CD4-positive, CD25-positive, alpha-beta regulatory T cell (primary cell): ENCODE measurements around the gene GFOD2. TPM values are rescaled to one million over a fixed set of nuclear protein-coding genes. Genes with fewer than 3 reads are reported as not detected.

ENCODE experiments used
- ATAC-seq, 2 donors: fragments of 150-1000 bp; cut with Tn5 transposase; one replicate each; pipeline ENCODE4 v1.10.0; 2021; ENCODE audit warnings: low read depth in 2 of 2, moderate number of reproducible peaks in 2 of 2, moderate library complexity in 1 of 2
- DNase-seq, 3 donors: peaks; one replicate each; pipeline versions ENCODE4 v3.0.0 to v3.0.0-alpha.2; 2012 to 2022; ENCODE audit warnings: mixed read lengths in 1 of 3
- H3K27ac ChIP-seq: one replicate; pipeline ENCODE4 v1.7.0; 2013; ENCODE audit warnings: mild to moderate bottlenecking, low read length; ENCODE audit not compliant: insufficient read depth, poor library complexity, severe bottlenecking
- H3K27me3 ChIP-seq: one replicate; pipeline ENCODE4 v1.7.0; 2013; ENCODE audit warnings: low read length; ENCODE audit not compliant: control insufficient read depth, insufficient read depth
- H3K36me3 ChIP-seq: one replicate; pipeline ENCODE4 v1.7.0; 2013; ENCODE audit warnings: mild to moderate bottlenecking, low read length, moderate library complexity; ENCODE audit not compliant: control insufficient read depth, insufficient read depth
- H3K4me1 ChIP-seq: 2 replicates; pipeline ENCODE4 v1.7.0; 2013; ENCODE audit warnings: mild to moderate bottlenecking, low read length; ENCODE audit not compliant: insufficient read depth, control insufficient read depth, poor library complexity, severe bottlenecking
- H3K4me3 ChIP-seq: one replicate; pipeline ENCODE4 v1.7.0; 2013; ENCODE audit warnings: low read depth, mild to moderate bottlenecking, low read length, moderate library complexity
- H3K9me3 ChIP-seq, 2 experiments: 1 replicate in 1 of 2; 2 replicates in 1 of 2; pipeline ENCODE4 v1.7.0; 2013; ENCODE audit warnings: low read length in 2 of 2, mild to moderate bottlenecking in 1 of 2, moderate library complexity in 1 of 2; ENCODE audit not compliant: control insufficient read depth in 2 of 2
- H3K27ac Mint-ChIP-seq, 3 donors: one replicate each; pipeline ENCODE4 v1.8.0; 2020 to 2022; ENCODE audit warnings: mild to moderate bottlenecking in 3 of 3, mixed read lengths in 3 of 3, moderate library complexity in 2 of 3
- H3K27me3 Mint-ChIP-seq: one replicate; pipeline ENCODE4 v1.8.0; 2022; ENCODE audit warnings: mild to moderate bottlenecking, mixed read lengths
- H3K36me3 Mint-ChIP-seq: one replicate; pipeline ENCODE4 v1.8.0; 2020; ENCODE audit warnings: mixed read lengths
- H3K4me1 Mint-ChIP-seq, 4 donors: one replicate each; pipeline ENCODE4 v1.8.0; 2020 to 2022; ENCODE audit warnings: mixed read lengths in 4 of 4, mild to moderate bottlenecking in 1 of 4
- H3K4me3 Mint-ChIP-seq, 4 donors: one replicate each; pipeline ENCODE4 v1.8.0; 2020 to 2022; ENCODE audit warnings: mild to moderate bottlenecking in 4 of 4, mixed read lengths in 4 of 4, moderate library complexity in 3 of 4
- H3K9me3 Mint-ChIP-seq, 7 donors: one replicate each; pipeline ENCODE4 v1.8.0; 2020 to 2022; ENCODE audit warnings: mixed read lengths in 7 of 7, mild to moderate bottlenecking in 3 of 7, moderate library complexity in 2 of 7
- polyA plus RNA-seq, 4 donors: library from polyadenylated mRNA; unstranded; fragments of 300-500 nt; fragmentation: Illumina TruSeq; gene quantifications; one replicate each; pipeline ENCODE4 v1.2.3, GENCODE V29; 2021
- total RNA-seq: library from RNA; stranded (reverse); gene quantifications from one replicate; pipeline ENCODE4 v1.2.3, GENCODE V29; 2022

The GFOD2 gene
- total and polyA plus RNA-seq, 5 donors from 2014 or later = 9.0 to 12.1 (median 11.4) TPM

GRCh38 chr16:67710607-67711006 is 8.5 kb downstream of the GFOD2 start:
- H3K27me3 Mint-ChIP-seq = no peaks in the 10 kb centered on the region
- H3K4me3 Mint-ChIP-seq = no peak overlapping the region
- H3K4me3 ChIP-seq = no peak overlapping the region
- no peaks in the 10 kb centered on the region for H3K4me1 ChIP-seq
- no peak for ATAC-seq
- no peak for DNase-seq
- peaks cover 18 to 37% (median 22%) of the 10 kb centered on the region in 4 donors for H3K4me1 Mint-ChIP-seq
- H3K27ac ChIP-seq = no peak overlapping the region
- H3K36me3 ChIP-seq = no peaks in the 10 kb centered on the region
- peaks cover 6% of the 10 kb centered on the region for H3K36me3 Mint-ChIP-seq
- no peaks in the 10 kb centered on the region for H3K9me3 Mint-ChIP-seq
- no peaks in the 10 kb centered on the region for H3K27me3 ChIP-seq
- no peaks in the 10 kb centered on the region for H3K9me3 ChIP-seq
- peak overlapping the region in 1 of 3 donors; percentile 89 for H3K27ac Mint-ChIP-seq

GRCh38 chr16:67709050-67709449 is 10.1 kb downstream of the GFOD2 start:
- H3K27me3 Mint-ChIP-seq = no peaks in the 10 kb centered on the region
- Histone ChIP-seq H3K9me3 (no peaks in the 10 kb centered on the region), H3K36me3 (no peaks in the 10 kb centered on the region), H3K4me1 (peaks cover 2% of the 10 kb centered on the region), H3K27me3 (no peaks in the 10 kb centered on the region), H3K4me3 (no peak overlapping the region), H3K27ac (no peak overlapping the region)
- H3K36me3 Mint-ChIP-seq = peaks cover 6% of the 10 kb centered on the region
- H3K4me3 Mint-ChIP-seq = no peak overlapping the region
- peak overlapping the region in 1 of 3 donors; percentile 52 for H3K27ac Mint-ChIP-seq
- DNase-seq (no peak), ATAC-seq (no peak)
- peaks cover 18 to 40% (median 27%) of the 10 kb centered on the region in 4 donors for H3K4me1 Mint-ChIP-seq
- no peaks in the 10 kb centered on the region for H3K9me3 Mint-ChIP-seq

- peak overlapping the region in 1 of 3 donors; percentile 59 for H3K27ac Mint-ChIP-seq
Measured at GRCh38 chr16:67708368-67708771, 10.7 kb downstream of the GFOD2 start.

GRCh38 chr16:67707790-67708189 is 11.3 kb downstream of the GFOD2 start:
- peak overlapping the region in 2 of 3 donors; percentile 13 to 38 for H3K27ac Mint-ChIP-seq
- H3K4me1 Mint-ChIP-seq = peaks cover 26 to 43% (median 32%) of the 10 kb centered on the region in 4 donors
- Histone ChIP-seq H3K27me3 (no peaks in the 10 kb centered on the region), H3K4me3 (no peak overlapping the region), H3K9me3 (no peaks in the 10 kb centered on the region), H3K4me1 (peaks cover 10% of the 10 kb centered on the region), H3K27ac (no peak overlapping the region), H3K36me3 (no peaks in the 10 kb centered on the region)
- no peak for DNase-seq
- H3K9me3 Mint-ChIP-seq = no peaks in the 10 kb centered on the region
- H3K4me3 Mint-ChIP-seq = no peak overlapping the region
- no peaks in the 10 kb centered on the region for H3K27me3 Mint-ChIP-seq
- H3K36me3 Mint-ChIP-seq = peaks cover 6% of the 10 kb centered on the region
- no peak for ATAC-seq

More at GRCh38 chr16:67708368-67708771, 10.7 kb downstream of the GFOD2 start:
- H3K9me3 Mint-ChIP-seq = no peaks in the 10 kb centered on the region
- Histone ChIP-seq H3K4me1 (peaks cover 8% of the 10 kb centered on the region), H3K36me3 (no peaks in the 10 kb centered on the region), H3K9me3 (no peaks in the 10 kb centered on the region), H3K27ac (no peak overlapping the region), H3K4me3 (no peak overlapping the region), H3K27me3 (no peaks in the 10 kb centered on the region)
- H3K4me1 Mint-ChIP-seq = peaks cover 24 to 42% (median 29%) of the 10 kb centered on the region in 4 donors
- no peak overlapping the region for H3K4me3 Mint-ChIP-seq
- H3K27me3 Mint-ChIP-seq = no peaks in the 10 kb centered on the region
- ATAC-seq (no peak), DNase-seq (no peak)
- H3K36me3 Mint-ChIP-seq = peaks cover 6% of the 10 kb centered on the region

GRCh38 chr16:67707210-67707609 is 11.9 kb downstream of the GFOD2 start:
- peaks cover 26 to 43% (median 34%) of the 10 kb centered on the region in 4 donors for H3K4me1 Mint-ChIP-seq
- no peak for DNase-seq
- H3K27me3 Mint-ChIP-seq = no peaks in the 10 kb centered on the region
- H3K9me3 Mint-ChIP-seq = no peaks in the 10 kb centered on the region
- H3K36me3 Mint-ChIP-seq = peaks cover 6% of the 10 kb centered on the region
- no peaks in the 10 kb centered on the region for H3K36me3 ChIP-seq
- no peak overlapping the region for H3K4me3 Mint-ChIP-seq
- no peak overlapping the region for H3K27ac Mint-ChIP-seq
- H3K27ac ChIP-seq = no peak overlapping the region
- H3K27me3 ChIP-seq = no peaks in the 10 kb centered on the region
- peaks cover 10% of the 10 kb centered on the region for H3K4me1 ChIP-seq
- no peaks in the 10 kb centered on the region for H3K9me3 ChIP-seq
- no peak overlapping the region for H3K4me3 ChIP-seq
- no peak for ATAC-seq

GRCh38 chr16:67704110-67704509 is 15.0 kb downstream of the GFOD2 start:
- Mint-ChIP-seq H3K27me3 (no peaks in the 10 kb centered on the region), H3K27ac (peak overlapping the region; percentile 83 to 88 (median 87)), H3K4me1 (peaks cover 14 to 35% (median 23%) of the 10 kb centered on the region in 4 donors), H3K9me3 (no peaks in the 10 kb centered on the region), H3K4me3 (no peak overlapping the region), H3K36me3 (peaks cover 4% of the 10 kb centered on the region)
- Histone ChIP-seq H3K4me1 (peaks cover 10% of the 10 kb centered on the region), H3K27me3 (no peaks in the 10 kb centered on the region), H3K4me3 (no peak overlapping the region), H3K36me3 (no peaks in the 10 kb centered on the region), H3K9me3 (no peaks in the 10 kb centered on the region), H3K27ac (no peak overlapping the region)
- DNase-seq (no peak), ATAC-seq (no peak)

- Histone ChIP-seq H3K4me3 (peak overlapping the region; percentile 40), H3K4me1 (peaks cover 10% of the 10 kb centered on the region), H3K27ac (no peak overlapping the region), H3K36me3 (no peaks in the 10 kb centered on the region), H3K9me3 (no peaks in the 10 kb centered on the region), H3K27me3 (no peaks in the 10 kb centered on the region)
- H3K4me1 Mint-ChIP-seq = peaks cover 14 to 34% (median 23%) of the 10 kb centered on the region in 4 donors
- peak overlapping the region in 3 of 4 donors; percentile 19 to 62 (median 23) for H3K4me3 Mint-ChIP-seq
- no peaks in the 10 kb centered on the region for H3K27me3 Mint-ChIP-seq
- peak overlapping the region; percentile 83 to 88 (median 87) for H3K27ac Mint-ChIP-seq
- peak in 1 of 3 donors; percentile 84 for DNase-seq
- peaks cover 6% of the 10 kb centered on the region for H3K36me3 Mint-ChIP-seq
- H3K9me3 Mint-ChIP-seq = no peaks in the 10 kb centered on the region
- ATAC-seq = peak; percentile 95
Measured at GRCh38 chr16:67703626-67704025, 15.5 kb downstream of the GFOD2 start.

GRCh38 chr16:67702130-67702529 is 17.0 kb downstream of the GFOD2 start:
- no peaks in the 10 kb centered on the region for H3K36me3 ChIP-seq
- H3K4me3 ChIP-seq = no peak overlapping the region
- Mint-ChIP-seq H3K36me3 (peaks cover 13% of the 10 kb centered on the region), H3K4me3 (no peak overlapping the region), H3K27me3 (no peaks in the 10 kb centered on the region), H3K4me1 (peaks cover 14 to 29% (median 24%) of the 10 kb centered on the region in 4 donors), H3K27ac (no peak overlapping the region), H3K9me3 (no peaks in the 10 kb centered on the region)
- H3K27ac ChIP-seq = no peak overlapping the region
- ATAC-seq (no peak), DNase-seq (no peak)
- no peaks in the 10 kb centered on the region for H3K27me3 ChIP-seq
- H3K9me3 ChIP-seq = no peaks in the 10 kb centered on the region
- H3K4me1 ChIP-seq = peaks cover 10% of the 10 kb centered on the region
